ENCODE measurements around the gene HOXD1.

GRCh38 chr2:176156301-176156806 lies 32.1 kb upstream of the HOXD1 start:
- TF ChIP-seq CTCF (IDR thresholded peaks at IDR 0.05) (no peak), ZFX (IDR thresholded peaks at IDR 0.05; ENCODE audit: borderline replicate concordance) (no peak)

All from 22Rv1 (cell line).